Regular cardiac myocyte (primary cell): ENCODE data around the gene SVOP. TPM values are rescaled to one million over a fixed set of nuclear protein-coding genes. Genes with fewer than 3 reads are reported as not detected.

Experiments used
- total RNA-seq: library from RNA; depleted of rRNA; stranded (reverse); fragments of >200 nt; gene quantifications from 2 replicates; pipeline ENCODE4 v1.2.3, GENCODE V29; 2014

Gene SVOP
- under 0.01 TPM in 1 of 2 replicates, not detected in the other for total RNA-seq

GRCh38 chr12:109020796-109021380 lies at the start of gene SVOP:
SVOP (minus strand) TSS chr12:109021068; CDS start chr12:109020868, 200 bp downstream.

GRCh38 chr12:109052414-109053323 lies 31.8 kb upstream of the SVOP start, which contains the start of gene USP30:
USP30 (plus strand) TSS chr12:109052576; CDS start chr12:109052679, 103 bp downstream.

GRCh38 chr12:108879615-108880254 lies 141.1 kb downstream of the SVOP start, which contains the start of gene DAO:
DAO (plus strand) TSS chr12:108880092; CDS start chr12:108885007, 4,915 bp downstream.

Other genes starting within 250 kb of the SVOP start
- 31.2 and 40.9 TPM in 2 replicates for gene SSH1, start 163.5 kb downstream of the SVOP start, total RNA-seq
- not detected in 2 replicates for gene DAO, start 141.0 kb downstream of the SVOP start, total RNA-seq
- 4.0 and 5.9 TPM in 2 replicates for gene USP30, start 31.5 kb upstream of the SVOP start, total RNA-seq
- gene ALKBH2, start 72.4 kb upstream of the SVOP start, total RNA-seq = 20.3 and 23.0 TPM in 2 replicates
- gene UNG, start 76.5 kb upstream of the SVOP start, total RNA-seq = 23.1 and 24.5 TPM in 2 replicates
- gene ACACB, start 95.5 kb upstream of the SVOP start, total RNA-seq = 2.3 and 3.9 TPM in 2 replicates